Esophagus squamous epithelium (tissue), 4 donors: Measurements from ENCODE around the gene PRLR.

Experiments
- CTCF ChIP-seq, 6 experiments: fragments of 450-650 bp in 4 of 6; fragments of 200-600 bp in 2 of 6; sonication (generic) in 2 of 6; IDR thresholded peaks; one replicate each; pipeline ENCODE4 v1.5.1; 2016 to 2019; ENCODE audit warnings: antibody characterized with exemption in 6 of 6, mild to moderate bottlenecking in 4 of 6, moderate library complexity in 4 of 6
- POLR2A ChIP-seq, 4 donors: fragments of 450-650 bp; IDR thresholded peaks; one replicate each; pipeline ENCODE4 v1.6.1; 2017; ENCODE audit warnings: antibody characterized with exemption in 4 of 4, mild to moderate bottlenecking in 4 of 4, moderate library complexity in 3 of 4

- TF ChIP-seq CTCF (IDR thresholded peaks at IDR 0.05) (no peak), POLR2A (IDR thresholded peaks at IDR 0.05) (no peak)
These were observed 1.8 kb upstream of the PRLR start for GRCh38 chr5:35232124-35232523.
